CD14-positive monocyte (primary cell): ENCODE results near the gene MTMR6. TPM values are rescaled to one million over a fixed set of nuclear protein-coding genes. Genes with fewer than 3 reads are reported as not detected.
A peak's percentile ranks its signal among the peaks of the same experiment; 100 is the strongest.

Experiments used
- DNase-seq, 3 donors: peaks; one replicate each; pipeline ENCODE4 v3.0.0-alpha.2; 2011 to 2022
- H2AFZ ChIP-seq: 2 replicates; pipeline ENCODE4 v1.6.0; 2012; ENCODE audit warnings: mild to moderate bottlenecking, low read depth, low read length, inconsistent platforms; ENCODE audit not compliant: insufficient read depth, poor library complexity, severe bottlenecking
- H3K27ac ChIP-seq, 2 donors: 1 replicate in 1 of 2; 2 replicates in 1 of 2; pipeline ENCODE4 v1.5.1; 2012 to 2013; ENCODE audit warnings: low read length in 2 of 2, control low read depth in 1 of 2, inconsistent platforms in 1 of 2, low read depth in 1 of 2, mild to moderate bottlenecking in 1 of 2
- H3K27me3 ChIP-seq, 2 donors: one replicate each; pipeline versions ENCODE4 v1.6.0 to v1.6.1; 2011 to 2013; ENCODE audit warnings: low read length in 2 of 2; ENCODE audit not compliant: control insufficient read depth in 2 of 2, insufficient read depth in 2 of 2
- H3K36me3 ChIP-seq, 2 donors: replicated peaks in 1 of 2; 1 replicate in 1 of 2; 2 replicates in 1 of 2; pipeline versions ENCODE4 v1.5.1 to v1.6.1; 2012 to 2013; ENCODE audit warnings: low read length in 2 of 2, control low read depth in 1 of 2, inconsistent platforms in 1 of 2, mild to moderate bottlenecking in 1 of 2; ENCODE audit not compliant: insufficient read depth in 2 of 2, control insufficient read depth in 1 of 2
- H3K4me1 ChIP-seq, 2 donors: 1 replicate in 1 of 2; 2 replicates in 1 of 2; pipeline versions ENCODE4 v1.5.1 to v1.6.1; 2012 to 2013; ENCODE audit warnings: low read length in 2 of 2, control low read depth in 1 of 2, inconsistent platforms in 1 of 2, mild to moderate bottlenecking in 1 of 2, moderate library complexity in 1 of 2; ENCODE audit not compliant: insufficient read depth in 2 of 2, control insufficient read depth in 1 of 2
- H3K4me2 ChIP-seq: replicated peaks from 2 replicates; pipeline ENCODE3; 2012; ENCODE audit warnings: low read length, moderate library complexity, mild to moderate bottlenecking; ENCODE audit not compliant: poor library complexity, severe bottlenecking; ENCODE audit errors: extremely low read depth
- H3K4me3 ChIP-seq, 3 experiments: fragments of 200-600 bp in 1 of 3; sonication (generic) in 1 of 3; replicated peaks in 1 of 3; 1 replicate in 2 of 3; 2 replicates in 1 of 3; pipeline ENCODE4 v1.5.1; 2011 to 2013; ENCODE audit warnings: low read length in 3 of 3, mild to moderate bottlenecking in 3 of 3, control low read depth in 2 of 3, low read depth in 2 of 3, inconsistent platforms in 1 of 3, moderate library complexity in 1 of 3
- H3K79me2 ChIP-seq: 2 replicates; pipeline ENCODE4 v1.6.0; 2012; ENCODE audit warnings: mild to moderate bottlenecking, control low read depth, inconsistent platforms, low read length, moderate library complexity; ENCODE audit not compliant: insufficient read depth
- H3K9ac ChIP-seq: 2 replicates; pipeline ENCODE4 v1.6.0; 2017; ENCODE audit warnings: low read length, mild to moderate bottlenecking; ENCODE audit not compliant: insufficient read depth, poor library complexity, severe bottlenecking
- H3K9me3 ChIP-seq, 2 donors: replicated peaks in 1 of 2; 1 replicate in 1 of 2; 2 replicates in 1 of 2; pipeline versions ENCODE4 v1.5.1 to v1.6.1; 2012 to 2013; ENCODE audit warnings: low read length in 2 of 2, control low read depth in 1 of 2; ENCODE audit not compliant: control insufficient read depth in 1 of 2, insufficient read depth in 1 of 2
- H4K20me1 ChIP-seq: 2 replicates; pipeline ENCODE4 v1.6.0; 2012; ENCODE audit warnings: mild to moderate bottlenecking, low read length, control low read depth, moderate library complexity; ENCODE audit not compliant: insufficient read depth
- H3K27ac Mint-ChIP-seq, 7 donors: one replicate each; pipeline ENCODE4 v1.8.0; 2020; ENCODE audit warnings: mild to moderate bottlenecking in 7 of 7, mixed read lengths in 7 of 7, moderate library complexity in 6 of 7, inconsistent platforms in 2 of 7
- H3K27me3 Mint-ChIP-seq, 3 donors: one replicate each; pipeline ENCODE4 v1.8.0; 2021 to 2022; ENCODE audit warnings: low read depth in 3 of 3, mild to moderate bottlenecking in 3 of 3, mixed read lengths in 3 of 3, moderate library complexity in 3 of 3, inconsistent platforms in 1 of 3
- H3K36me3 Mint-ChIP-seq, 2 donors: one replicate each; pipeline ENCODE4 v1.8.0; 2020; ENCODE audit warnings: mixed read lengths in 2 of 2, inconsistent platforms in 1 of 2, mild to moderate bottlenecking in 1 of 2
- H3K4me1 Mint-ChIP-seq: one replicate; pipeline ENCODE4 v1.8.0; 2020; ENCODE audit warnings: mild to moderate bottlenecking, mixed read lengths
- H3K4me3 Mint-ChIP-seq, 2 donors: one replicate each; pipeline ENCODE4 v1.8.0; 2020; ENCODE audit warnings: mild to moderate bottlenecking in 2 of 2, mixed read lengths in 2 of 2, moderate library complexity in 1 of 2
- H3K9me3 Mint-ChIP-seq, 7 donors: one replicate each; pipeline ENCODE4 v1.8.0; 2020 to 2022; ENCODE audit warnings: mixed read lengths in 7 of 7, mild to moderate bottlenecking in 6 of 7, moderate library complexity in 6 of 7, inconsistent platforms in 2 of 7
- CTCF ChIP-seq: fragments of 200-600 bp; IDR thresholded peaks from one replicate; pipeline ENCODE4 v1.8.0; 2022; ENCODE audit warnings: antibody characterized with exemption, mild to moderate bottlenecking
- WGBS: methylation state at CpG from one replicate; pipeline ENCODE4 v1.1.5; 2013; ENCODE audit warnings: missing lambda C conversion rate; ENCODE audit not compliant: insufficient coverage; 5-methylcytosine and 5-hydroxymethylcytosine counted together
- intact Hi-C, 2 donors: fragments of 100-400 bp; cut with micrococcal nuclease; formaldehyde crosslinking; loops; one replicate each; pipeline versions ENCODE4 v1.15.0 to v1.15.1; 2023
- polyA plus RNA-seq, 3 donors: library from polyadenylated mRNA; depleted of rRNA in 1 of 3; unstranded in 2 of 3; stranded (reverse) in 1 of 3; fragments of 300-500 nt in 2 of 3; fragments of >200 nt in 1 of 3; fragmentation: Illumina TruSeq in 2 of 3; gene quantifications; 1 replicate in 2 of 3; 2 replicates in 1 of 3; pipeline ENCODE4 v1.2.3, GENCODE V29; 2012 to 2021

The MTMR6 gene
- polyA plus RNA-seq, 3 donors: 7.4 to 31.9 (median 24.4) TPM

GRCh38 chr13:25281193-25281934 lies 5.9 kb downstream of the MTMR6 start:
- DNase-seq: peak; percentile 24 to 45 (median 27)
- H3K4me3 Mint-ChIP-seq: peak overlapping the region; percentile 31 to 57
- H3K4me2 ChIP-seq: peak overlapping the region; percentile 49
- H3K4me3 ChIP-seq: peak overlapping the region in 2 of 3 experiments; percentile 10 to 28
- H3K4me1 ChIP-seq: peaks cover 37 to 47% of the 10 kb centered on the region in 2 donors
- peaks cover 0 to 2% (median 0%) of the 10 kb centered on the region in 3 donors for H3K27me3 Mint-ChIP-seq
- peaks cover 73% of the 10 kb centered on the region for H3K4me1 Mint-ChIP-seq
- intact Hi-C loops: loop anchor here in 1 of 2 donors (10.0 kb wide), 1 partner anchor 47 kb away; no protein-coding TSS in a partner anchor
- H3K9me3 ChIP-seq: no peaks in the 10 kb centered on the region
- no peaks in the 10 kb centered on the region for H3K9me3 Mint-ChIP-seq
- peak overlapping the region in 1 of 2 donors; percentile 77 for H3K27ac ChIP-seq
- H2AFZ ChIP-seq: no peak overlapping the region
- WGBS: 36% methylated on average over 2 of the region's 4 CpGs
- H3K36me3 ChIP-seq: peaks cover 6 to 9% of the 10 kb centered on the region in 2 donors
- peak overlapping the region; percentile 45 to 91 (median 78) for H3K27ac Mint-ChIP-seq
- H4K20me1 ChIP-seq: peaks cover 77% of the 10 kb centered on the region
- peaks cover 100% of the 10 kb centered on the region for H3K79me2 ChIP-seq
- TF ChIP-seq CTCF: no peak
- no peaks in the 10 kb centered on the region for H3K27me3 ChIP-seq
- H3K9ac ChIP-seq: no peak overlapping the region
- H3K36me3 Mint-ChIP-seq: peaks cover 15 to 32% of the 10 kb centered on the region in 2 donors

- H3K4me3 Mint-ChIP-seq: no peak overlapping the region
- H3K36me3 Mint-ChIP-seq: peaks cover 15 to 29% of the 10 kb centered on the region in 2 donors
- Histone ChIP-seq H3K27me3 (no peaks in the 10 kb centered on the region), H3K36me3 (peaks cover 6 to 9% of the 10 kb centered on the region in 2 donors), H4K20me1 (peaks cover 85% of the 10 kb centered on the region), H3K27ac (peak overlapping the region in 1 of 2 donors; percentile 77), H3K4me2 (peak overlapping the region; percentile 4), H3K4me3 (no peak overlapping the region), H3K4me1 (peaks cover 32 to 39% of the 10 kb centered on the region in 2 donors), H3K9me3 (no peaks in the 10 kb centered on the region), H3K9ac (no peak overlapping the region), H2AFZ (no peak overlapping the region), H3K79me2 (peaks cover 99% of the 10 kb centered on the region)
- H3K27ac Mint-ChIP-seq: peak overlapping the region in 6 of 7 donors; percentile 15 to 78 (median 74)
- no peak for TF ChIP-seq CTCF
- peaks cover 66% of the 10 kb centered on the region for H3K4me1 Mint-ChIP-seq
- DNase-seq: no peak
- no peaks in the 10 kb centered on the region for H3K9me3 Mint-ChIP-seq
- peaks cover 0 to 2% (median 0%) of the 10 kb centered on the region in 3 donors for H3K27me3 Mint-ChIP-seq
- intact Hi-C loops: loop anchor here in 1 of 2 donors (10.0 kb wide), 1 partner anchor 46 kb away; no protein-coding TSS in a partner anchor
These were observed 6.9 kb downstream of the MTMR6 start for GRCh38 chr13:25280396-25280795.
